Gastrocnemius medialis (tissue), 4 donors: ENCODE results near the gene RAB25. TPM values are rescaled to one million over a fixed set of nuclear protein-coding genes. Genes with fewer than 3 reads are reported as not detected.
"Not testable (repeated sequence)": the region's sequence is repeated elsewhere in the genome, so short reads cannot be mapped to it uniquely, and the experiment has no call there.

Source experiments
- ATAC-seq, 2 donors: fragments of 150-250 bp; one replicate each; pipeline ENCODE4 v1.9.1; 2016
- DNase-seq, 2 donors: peaks; one replicate each; pipeline ENCODE4 v3.0.0-alpha.2; 2019
- H3K27ac ChIP-seq, 4 donors: fragments of 200-600 bp; sonication (generic); 1 replicate in 1 of 4; 2 replicates in 3 of 4; pipeline ENCODE4 v1.5.1; 2016 to 2018; ENCODE audit warnings: mild to moderate bottlenecking in 2 of 4, moderate library complexity in 1 of 4
- H3K27me3 ChIP-seq, 3 donors: fragments of 200-600 bp; sonication (generic) in 2 of 3; 1 replicate in 1 of 3; 2 replicates in 2 of 3; pipeline versions ENCODE4 v1.5.1 to v1.6.0; 2016 to 2019; ENCODE audit warnings: mild to moderate bottlenecking in 1 of 3, moderate library complexity in 1 of 3
- H3K36me3 ChIP-seq, 2 donors: fragments of 200-600 bp; sonication (generic) in 1 of 2; one replicate each; pipeline ENCODE4 v1.5.1; 2017 to 2018
- H3K4me1 ChIP-seq, 2 donors: fragments of 200-600 bp; sonication (generic) in 1 of 2; one replicate each; pipeline ENCODE4 v1.5.1; 2016 to 2017; ENCODE audit warnings: mild to moderate bottlenecking in 2 of 2
- H3K4me3 ChIP-seq, 4 donors: fragments of 200-600 bp; sonication (generic) in 3 of 4; 1 replicate in 1 of 4; 2 replicates in 3 of 4; pipeline ENCODE4 v1.5.1; 2016 to 2019; ENCODE audit warnings: mild to moderate bottlenecking in 2 of 4
- H3K9me3 ChIP-seq, 3 donors: fragments of 200-600 bp; sonication (generic) in 2 of 3; 1 replicate in 1 of 3; 2 replicates in 2 of 3; pipeline ENCODE4 v1.5.1; 2016 to 2019
- POLR2A ChIP-seq, 2 donors: fragments of 450-650 bp; IDR thresholded peaks; one replicate each; pipeline ENCODE4 v1.6.1; 2017; ENCODE audit warnings: antibody characterized with exemption in 2 of 2, mild to moderate bottlenecking in 2 of 2, moderate library complexity in 2 of 2
- in situ Hi-C, 4 donors: fragments of 200-750 bp; cut with MboI; loops; one replicate each; pipeline versions ENCODE4 v1.15.0 to v1.8.0; 2017; ENCODE audit warnings: low sequenced_read_pairs in 4 of 4
- intact Hi-C: fragments of 100-400 bp; cut with DNase I; formaldehyde crosslinking; loops from one replicate; pipeline ENCODE4 v1.15.1; 2023; ENCODE audit warnings: low total_unique reads
- total RNA-seq, 4 donors: library from RNA; depleted of rRNA; stranded (reverse); fragments of >200 nt; gene quantifications; one replicate each; pipeline versions ENCODE4 v1.1.0 to v1.2.3, GENCODE V29; 2016
- TF ChIP-seq, protein P1 (sequence below), 5 experiments: fragments of 450-650 bp in 3 of 5; fragments of 200-600 bp in 2 of 5; sonication (generic) in 2 of 5; IDR thresholded peaks in 4 of 5; conservative IDR thresholded peaks in 1 of 5; 1 replicate in 4 of 5; 2 replicates in 1 of 5; pipeline ENCODE4 v1.5.1; 2016 to 2019; ENCODE audit warnings: antibody characterized with exemption in 5 of 5, mild to moderate bottlenecking in 3 of 5, moderate library complexity in 3 of 5

Gene RAB25
- total RNA-seq, 4 donors from 2014 or later, result 1.2 TPM; not detected in 3

DNA sequence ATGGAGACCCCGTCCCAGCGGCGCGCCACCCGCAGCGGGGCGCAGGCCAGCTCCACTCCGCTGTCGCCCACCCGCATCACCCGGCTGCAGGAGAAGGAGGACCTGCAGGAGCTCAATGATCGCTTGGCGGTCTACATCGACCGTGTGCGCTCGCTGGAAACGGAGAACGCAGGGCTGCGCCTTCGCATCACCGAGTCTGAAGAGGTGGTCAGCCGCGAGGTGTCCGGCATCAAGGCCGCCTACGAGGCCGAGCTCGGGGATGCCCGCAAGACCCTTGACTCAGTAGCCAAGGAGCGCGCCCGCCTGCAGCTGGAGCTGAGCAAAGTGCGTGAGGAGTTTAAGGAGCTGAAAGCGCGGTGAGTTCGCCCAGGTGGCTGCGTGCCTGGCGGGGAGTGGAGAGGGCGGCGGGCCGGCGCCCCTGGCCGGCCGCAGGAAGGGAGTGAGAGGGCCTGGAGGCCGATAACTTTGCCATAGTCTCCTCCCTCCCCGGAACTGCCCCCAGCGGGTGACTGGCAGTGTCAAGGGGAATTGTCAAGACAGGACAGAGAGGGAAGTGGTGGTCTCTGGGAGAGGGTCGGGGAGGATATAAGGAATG is 54.1 kb downstream of the RAB25 start:
- DNase-seq, result peak in 1 of 2 donors; percentile 49
- peaks cover 62% of the 10 kb centered on the region in 2 donors for H3K4me1 ChIP-seq
- peak overlapping the region; percentile 94 to 100 (median 96) for H3K4me3 ChIP-seq
- TF ChIP-seq POLR2A (IDR thresholded peaks at IDR 0.05), result peak in 1 of 2 donors; percentile 6
- TF ChIP-seq, protein P1, sequence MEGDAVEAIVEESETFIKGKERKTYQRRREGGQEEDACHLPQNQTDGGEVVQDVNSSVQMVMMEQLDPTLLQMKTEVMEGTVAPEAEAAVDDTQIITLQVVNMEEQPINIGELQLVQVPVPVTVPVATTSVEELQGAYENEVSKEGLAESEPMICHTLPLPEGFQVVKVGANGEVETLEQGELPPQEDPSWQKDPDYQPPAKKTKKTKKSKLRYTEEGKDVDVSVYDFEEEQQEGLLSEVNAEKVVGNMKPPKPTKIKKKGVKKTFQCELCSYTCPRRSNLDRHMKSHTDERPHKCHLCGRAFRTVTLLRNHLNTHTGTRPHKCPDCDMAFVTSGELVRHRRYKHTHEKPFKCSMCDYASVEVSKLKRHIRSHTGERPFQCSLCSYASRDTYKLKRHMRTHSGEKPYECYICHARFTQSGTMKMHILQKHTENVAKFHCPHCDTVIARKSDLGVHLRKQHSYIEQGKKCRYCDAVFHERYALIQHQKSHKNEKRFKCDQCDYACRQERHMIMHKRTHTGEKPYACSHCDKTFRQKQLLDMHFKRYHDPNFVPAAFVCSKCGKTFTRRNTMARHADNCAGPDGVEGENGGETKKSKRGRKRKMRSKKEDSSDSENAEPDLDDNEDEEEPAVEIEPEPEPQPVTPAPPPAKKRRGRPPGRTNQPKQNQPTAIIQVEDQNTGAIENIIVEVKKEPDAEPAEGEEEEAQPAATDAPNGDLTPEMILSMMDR (IDR thresholded peaks at IDR 0.05 in 4 of 5, conservative IDR thresholded peaks at IDR 0.05 in 1 of 5), result no peak
- no peaks in the 10 kb centered on the region for H3K27me3 ChIP-seq
- intact Hi-C loops, result loop anchor here (1.0 kb wide), 1 partner anchor 9 kb away; no protein-coding TSS in a partner anchor
- ATAC-seq, result peak; percentile 15 to 41
- in situ Hi-C loops, result loop anchor here in 1 of 4 donors (25.0 kb wide), 1 partner anchor 372 kb away; no protein-coding TSS in a partner anchor
- H3K9me3 ChIP-seq, result no peaks in the 10 kb centered on the region
- H3K36me3 ChIP-seq, result no peaks in the 10 kb centered on the region
- H3K27ac ChIP-seq, result peak overlapping the region; percentile 98 to 99 (median 98)

DNA sequence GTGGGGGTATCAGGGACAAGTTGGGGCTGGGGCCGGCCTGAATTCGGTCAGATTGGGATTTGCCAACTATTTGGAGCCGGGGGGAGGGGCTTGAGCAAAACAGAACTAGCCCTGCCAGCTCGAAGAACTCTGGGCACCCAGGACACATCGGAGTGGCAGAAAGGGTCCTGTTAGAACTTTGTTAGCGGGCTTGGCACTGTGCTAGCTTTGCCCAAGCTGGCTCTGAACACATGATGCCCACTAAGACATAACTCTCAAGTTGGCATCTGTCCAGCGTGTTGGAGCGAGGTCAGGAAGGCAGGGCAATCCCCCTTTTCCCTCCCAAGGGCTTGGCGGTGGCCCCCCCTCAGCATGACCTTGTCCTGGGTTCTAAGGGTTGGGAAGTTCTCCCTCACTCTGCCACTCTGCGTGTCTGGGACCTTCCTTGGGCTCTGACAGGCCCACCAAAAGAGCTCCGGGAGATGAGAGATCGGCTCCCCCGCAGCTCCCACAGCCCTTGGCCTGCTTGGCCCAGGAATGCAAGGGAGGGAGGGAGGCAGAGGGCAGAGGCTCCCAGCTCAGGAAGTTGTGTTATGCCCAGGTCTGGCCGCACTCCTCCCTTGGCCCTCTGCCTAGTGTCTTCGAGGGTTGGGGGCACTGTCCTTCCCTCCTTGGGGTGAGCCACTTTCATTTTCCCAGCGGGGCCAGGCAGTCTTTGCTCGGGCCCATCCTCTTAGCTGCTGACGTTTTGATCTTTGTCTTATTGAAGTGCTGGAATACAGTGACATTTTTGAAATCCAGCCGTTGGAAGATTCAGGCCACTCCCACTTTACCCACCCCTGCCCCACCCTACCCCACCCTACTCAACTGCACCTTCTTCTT is 54.8 kb downstream of the RAB25 start:
- intact Hi-C loops (loop anchor here (1.0 kb wide), 1 partner anchor 9 kb away; no protein-coding TSS in a partner anchor), in situ Hi-C loops (loop anchor here in 1 of 4 donors (25.0 kb wide), 1 partner anchor 372 kb away; no protein-coding TSS in a partner anchor)
- DNase-seq (peak in 1 of 2 donors; percentile 79), ATAC-seq (peak; percentile 22)
- Histone ChIP-seq H3K27me3 (no peaks in the 10 kb centered on the region), H3K4me3 (peak overlapping the region; percentile 94 to 100 (median 96)), H3K9me3 (no peaks in the 10 kb centered on the region), H3K4me1 (peaks cover 69 to 70% of the 10 kb centered on the region in 2 donors), H3K36me3 (no peaks in the 10 kb centered on the region), H3K27ac (peak overlapping the region; percentile 98 to 99 (median 98))
- TF ChIP-seq POLR2A (IDR thresholded peaks at IDR 0.05), result peak; percentile 32 to 56
- TF ChIP-seq, protein P1 (IDR thresholded peaks at IDR 0.05 in 4 of 5, conservative IDR thresholded peaks at IDR 0.05 in 1 of 5), result no peak

DNA sequence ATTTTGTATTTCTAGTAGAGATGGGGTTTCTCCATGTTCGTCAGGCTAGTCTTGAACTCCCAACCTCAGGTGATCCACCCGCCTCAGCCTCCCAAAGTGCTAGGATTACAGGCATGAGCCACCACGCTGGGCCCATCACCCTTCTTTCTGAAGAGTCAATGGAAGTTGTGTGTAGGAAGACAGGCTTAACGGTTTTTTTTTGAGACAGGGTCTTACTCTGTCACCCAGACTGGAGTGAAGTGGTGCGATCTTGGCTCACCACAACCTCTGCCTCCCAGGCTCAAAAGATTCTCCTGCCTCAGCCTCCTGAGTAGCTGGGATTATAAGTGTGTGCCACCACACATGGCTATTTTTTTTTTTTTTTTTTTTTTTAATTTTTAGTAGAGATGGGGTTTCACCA is 55.8 kb downstream of the RAB25 start:
- ATAC-seq, H3K9me3 ChIP-seq: not testable (repeated sequence)
- in situ Hi-C loops, result loop anchor here in 1 of 4 donors (25.0 kb wide), 1 partner anchor 371 kb away; no protein-coding TSS in a partner anchor

DNA sequence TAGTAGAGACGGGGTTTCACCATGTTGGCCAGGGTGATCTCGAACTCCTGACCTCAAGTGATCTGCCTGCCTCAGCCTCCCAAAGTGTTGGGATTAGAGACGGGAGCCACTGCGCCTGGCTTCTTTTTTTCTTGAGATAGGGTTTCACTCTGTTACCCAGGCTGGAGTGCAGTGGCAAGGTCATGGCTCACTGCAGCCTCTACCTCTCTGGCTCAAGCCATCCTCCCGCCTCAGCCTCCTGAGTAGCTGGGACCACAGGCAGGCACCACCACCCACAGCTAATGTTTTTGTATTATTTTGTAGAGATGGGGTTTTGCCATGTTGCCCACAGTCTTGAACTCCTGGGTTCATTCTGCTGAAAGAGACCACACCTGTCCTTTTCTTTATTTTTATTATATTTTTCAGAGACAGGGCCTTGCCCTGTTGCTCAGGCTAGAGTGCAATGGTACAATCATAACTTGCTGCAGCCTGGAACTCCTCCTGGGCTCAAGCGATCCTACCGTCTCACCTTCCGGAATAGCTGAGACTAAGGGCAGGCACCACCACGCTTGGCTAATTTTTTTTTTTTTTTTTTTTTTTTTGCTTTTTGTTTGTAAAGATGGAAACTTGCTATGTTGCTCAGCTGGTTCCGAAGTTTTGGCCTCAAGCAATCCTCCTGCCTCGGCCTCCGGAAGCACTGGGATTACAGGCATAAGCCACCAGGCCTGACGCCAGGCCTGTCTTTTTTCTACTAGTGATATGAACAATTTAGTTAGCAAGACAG is 56.6 kb downstream of the RAB25 start:
- H3K4me1 ChIP-seq, result peaks cover 78 to 82% of the 10 kb centered on the region in 2 donors
- DNase-seq, result no peak
- peak overlapping the region; percentile 98 to 99 (median 98) for H3K27ac ChIP-seq

More for the DNA sequence above, 55.8 kb downstream of the RAB25 start:
- H3K27me3 ChIP-seq, H3K36me3 ChIP-seq, intact Hi-C loops, DNase-seq: not testable (repeated sequence)
- Histone ChIP-seq H3K27ac (peak overlapping the region; percentile 98 to 99 (median 98)), H3K4me3 (peak overlapping the region; percentile 94 to 100 (median 96)), H3K4me1 (peaks cover 76 to 79% of the 10 kb centered on the region in 2 donors)

More for the DNA sequence above, 56.6 kb downstream of the RAB25 start:
- Histone ChIP-seq H3K9me3 (no peaks in the 10 kb centered on the region), H3K36me3 (no peaks in the 10 kb centered on the region), H3K27me3 (no peaks in the 10 kb centered on the region), H3K4me3 (peak overlapping the region; percentile 94 to 100 (median 96))
- intact Hi-C loops, result no loop called here
- TF ChIP-seq POLR2A (IDR thresholded peaks at IDR 0.05), result no peak
- TF ChIP-seq, protein P1 (IDR thresholded peaks at IDR 0.05 in 4 of 5, conservative IDR thresholded peaks at IDR 0.05 in 1 of 5), result no peak
- no peak for ATAC-seq
- in situ Hi-C loops, result loop anchor here in 1 of 4 donors (25.0 kb wide), 1 partner anchor 370 kb away; no protein-coding TSS in a partner anchor
